Umbilical cord (tissue), 2 donors: ENCODE measurements around the gene TTC39C. TPM values are rescaled to one million over a fixed set of nuclear protein-coding genes. Genes with fewer than 3 reads are reported as not detected.
"Not testable (repeated sequence)": the region's sequence is repeated elsewhere in the genome, so short reads cannot be mapped to it uniquely, and the experiment has no call there.

Experiments used
- DNase-seq: peaks from one replicate; pipeline ENCODE4 v3.0.0-alpha.2; 2015; ENCODE audit warnings: low spot score
- total RNA-seq: library from RNA; depleted of rRNA; stranded (reverse); fragments of >200 nt; gene quantifications from one replicate; pipeline ENCODE4 v1.2.3, GENCODE V29; 2014; ENCODE audit warnings: low replicate concordance; ENCODE audit not compliant: insufficient read depth

The TTC39C gene
- total RNA-seq, 1 donor from 2014 or later = 25.5 TPM

DNA sequence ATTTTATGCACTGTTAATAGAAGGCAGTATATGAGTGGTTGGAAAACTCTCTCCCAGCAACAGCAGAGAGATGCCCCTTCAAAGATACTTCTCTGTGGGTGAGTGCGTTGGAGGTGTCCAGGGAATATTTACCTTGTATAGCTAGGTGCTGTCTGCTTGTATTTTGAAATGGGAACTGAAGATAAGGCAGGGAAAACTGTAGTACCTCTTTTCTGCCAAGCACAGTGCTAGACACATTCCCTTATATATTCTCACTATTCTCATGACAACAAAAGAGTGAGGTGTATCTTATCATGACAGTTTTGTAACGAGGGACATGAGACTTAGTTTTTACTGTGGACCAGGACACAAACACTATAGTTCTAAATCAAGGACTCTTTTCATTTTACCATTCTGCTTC lies 2.1 kb downstream of the TTC39C start:
- no peak for DNase-seq

DNA sequence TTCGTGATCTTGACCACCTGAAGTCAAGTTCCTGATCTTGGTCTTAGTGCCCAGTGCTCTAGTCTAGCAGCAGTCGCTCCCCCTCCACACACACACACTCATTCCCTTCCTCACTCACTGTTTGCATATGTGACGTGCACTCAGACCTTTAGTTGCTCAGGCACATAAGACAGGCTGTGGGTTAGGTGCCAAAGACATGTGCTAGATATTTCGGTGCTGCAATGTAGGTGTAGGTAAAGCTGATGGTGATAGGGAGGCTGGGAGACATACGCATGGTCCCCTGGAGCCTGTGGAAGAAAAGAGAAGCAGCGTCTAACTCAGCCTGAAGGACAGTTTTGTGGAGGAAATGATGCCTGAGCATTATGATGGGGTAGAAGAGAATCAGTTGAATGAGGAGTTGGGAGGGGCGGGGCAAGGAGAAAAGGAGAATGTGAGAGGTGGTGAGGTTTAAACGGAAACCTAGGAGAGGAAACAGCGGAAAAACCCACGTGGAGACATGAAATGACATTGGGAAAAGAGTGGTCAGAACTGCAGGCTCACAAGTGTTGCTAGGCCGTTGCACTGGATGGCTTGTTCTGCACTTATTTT lies 3.8 kb downstream of the TTC39C start:
- no peak for DNase-seq

DNA sequence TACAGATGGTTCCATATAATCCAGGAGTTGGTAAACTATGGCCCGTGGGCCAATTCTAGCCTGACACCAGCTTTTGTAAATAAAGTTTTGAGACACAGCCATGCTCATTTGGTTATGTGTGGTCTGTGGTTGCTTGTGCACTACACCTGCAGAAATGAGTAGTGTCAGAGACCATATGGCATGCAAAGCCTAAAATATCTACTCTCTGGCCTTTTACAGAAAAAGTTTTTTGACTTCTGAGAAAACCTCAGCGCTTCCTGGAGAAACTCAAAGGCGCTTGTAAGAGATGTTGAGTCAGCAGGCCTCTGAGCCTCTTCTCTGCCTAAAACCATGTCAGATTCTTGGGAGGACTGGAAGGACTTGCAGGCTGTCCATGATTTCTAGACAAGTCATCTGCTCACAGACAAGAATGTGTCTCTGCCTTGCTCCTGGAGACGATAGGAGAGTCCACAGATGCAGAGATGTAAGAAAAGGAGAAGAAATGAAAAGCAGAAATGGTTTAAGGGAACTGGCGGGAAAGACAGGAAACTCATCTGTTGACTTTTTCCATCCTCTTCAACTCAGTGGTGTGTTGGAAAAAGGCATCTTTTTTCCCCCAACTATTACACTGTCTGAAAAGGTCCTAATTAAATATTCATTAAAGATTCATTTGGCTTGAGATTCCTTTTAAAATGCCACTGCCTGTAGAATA lies 5.2 kb downstream of the TTC39C start:
- peak; percentile 68 for DNase-seq

DNA sequence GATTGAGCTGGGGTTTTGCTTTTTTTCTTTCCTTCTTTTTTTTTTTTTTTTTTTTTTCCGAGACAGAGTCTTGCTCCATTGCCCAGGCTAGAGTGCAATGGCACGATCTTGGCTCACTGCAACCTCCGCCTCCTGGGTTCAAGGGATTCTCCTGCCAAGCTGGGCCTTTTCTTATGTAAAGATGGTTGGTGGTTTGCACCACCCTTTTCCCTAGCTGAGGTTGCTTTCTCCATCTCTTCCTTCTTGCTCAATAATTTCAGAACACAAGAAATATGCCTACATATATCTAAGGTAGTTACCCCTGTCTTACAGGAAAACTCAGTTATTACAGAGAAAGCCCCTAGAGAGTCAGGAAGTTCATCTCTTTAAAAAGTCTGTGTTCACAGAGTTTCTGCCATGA lies 7.0 kb downstream of the TTC39C start:
- no peak for DNase-seq

DNA sequence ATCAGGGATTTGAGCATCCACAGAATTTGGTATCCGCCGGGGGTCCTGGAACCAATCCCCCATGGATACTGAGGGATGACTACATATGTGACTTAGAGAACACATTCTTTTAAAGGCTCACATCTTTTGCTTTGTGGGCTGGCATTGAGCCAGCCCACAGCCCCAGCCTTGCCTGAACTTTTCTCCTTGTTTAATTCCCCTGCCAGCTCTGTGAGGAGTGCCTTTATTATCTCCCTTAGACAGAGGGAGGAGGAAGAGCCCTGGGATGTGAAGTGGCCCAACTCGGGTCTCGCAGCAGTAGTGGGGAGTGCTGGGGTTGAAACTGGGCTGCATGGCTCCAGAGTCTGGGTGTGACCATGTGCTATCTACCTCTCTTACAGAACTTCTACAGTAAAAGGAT lies 7.6 kb downstream of the TTC39C start:
- DNase-seq = peak; percentile 39

DNA sequence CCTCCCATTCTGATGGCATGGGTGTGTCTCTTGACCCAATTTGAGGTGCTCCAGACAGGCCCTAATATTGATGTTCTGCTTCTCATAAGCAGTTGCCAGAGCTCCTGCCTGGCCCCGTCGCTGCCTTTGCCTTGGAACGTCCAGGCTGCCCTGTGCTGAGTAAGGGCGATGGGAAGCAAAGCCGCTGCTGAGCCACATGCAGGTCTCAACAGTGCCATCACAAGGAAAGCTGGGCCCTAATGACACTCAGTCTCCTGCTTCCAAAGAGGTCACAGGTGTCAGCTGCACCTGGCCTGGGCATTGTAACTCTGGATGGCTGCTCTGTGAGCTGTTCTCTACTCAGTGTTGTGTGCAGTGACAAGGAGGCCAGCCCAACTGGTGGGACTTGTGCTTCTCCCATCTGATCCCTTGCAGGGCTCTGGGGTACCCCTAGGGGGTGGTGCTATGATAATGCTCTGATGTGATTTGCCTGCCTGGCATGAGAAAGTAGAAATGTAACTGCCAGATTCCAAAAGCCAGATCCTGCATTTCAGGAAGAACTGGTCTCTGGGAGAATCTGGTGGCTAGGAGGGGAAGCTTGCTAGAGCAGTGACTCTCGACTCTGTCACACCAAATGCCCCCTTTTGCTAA lies 8.7 kb downstream of the TTC39C start:
- DNase-seq = peak; percentile 27

DNA sequence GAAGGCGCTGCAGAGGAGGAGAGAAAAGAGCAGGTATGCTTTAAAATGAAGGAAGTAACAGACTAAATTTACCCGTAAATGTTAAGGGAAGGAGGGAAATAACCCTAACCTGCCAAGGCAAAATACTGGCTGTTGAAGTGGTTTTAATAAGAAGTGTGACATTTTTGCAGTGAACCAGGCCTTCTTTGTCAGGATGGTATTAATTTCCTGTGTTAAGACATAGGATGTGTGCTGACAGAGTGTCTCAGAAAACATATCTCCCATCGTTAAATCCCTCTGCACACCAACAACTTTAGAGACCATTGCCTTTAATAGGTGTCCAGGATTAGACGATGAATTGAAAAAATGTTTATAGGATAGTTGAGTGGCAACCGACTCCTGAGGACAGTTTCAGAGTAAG lies 9.9 kb downstream of the TTC39C start:
- no peak for DNase-seq

DNA sequence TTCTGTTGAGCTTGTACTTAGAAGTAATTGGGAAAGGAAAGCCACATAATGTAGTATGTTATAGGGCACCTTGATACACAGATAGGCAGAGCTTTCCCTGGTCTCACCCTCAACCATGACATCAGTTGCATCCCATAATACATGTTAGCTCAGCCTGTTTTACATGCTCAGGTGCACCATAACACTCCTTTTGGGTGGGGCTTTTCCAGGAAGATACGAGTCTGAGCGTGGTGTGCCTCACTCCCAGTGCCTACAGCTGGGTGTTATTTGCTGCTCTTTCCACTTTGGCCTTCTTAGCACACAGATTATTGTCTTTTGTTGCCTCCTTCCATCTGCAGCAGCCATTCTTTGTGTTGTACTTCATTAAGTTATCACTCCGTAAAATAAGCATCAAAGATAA lies 11.9 kb downstream of the TTC39C start:
- DNase-seq = no peak

DNA sequence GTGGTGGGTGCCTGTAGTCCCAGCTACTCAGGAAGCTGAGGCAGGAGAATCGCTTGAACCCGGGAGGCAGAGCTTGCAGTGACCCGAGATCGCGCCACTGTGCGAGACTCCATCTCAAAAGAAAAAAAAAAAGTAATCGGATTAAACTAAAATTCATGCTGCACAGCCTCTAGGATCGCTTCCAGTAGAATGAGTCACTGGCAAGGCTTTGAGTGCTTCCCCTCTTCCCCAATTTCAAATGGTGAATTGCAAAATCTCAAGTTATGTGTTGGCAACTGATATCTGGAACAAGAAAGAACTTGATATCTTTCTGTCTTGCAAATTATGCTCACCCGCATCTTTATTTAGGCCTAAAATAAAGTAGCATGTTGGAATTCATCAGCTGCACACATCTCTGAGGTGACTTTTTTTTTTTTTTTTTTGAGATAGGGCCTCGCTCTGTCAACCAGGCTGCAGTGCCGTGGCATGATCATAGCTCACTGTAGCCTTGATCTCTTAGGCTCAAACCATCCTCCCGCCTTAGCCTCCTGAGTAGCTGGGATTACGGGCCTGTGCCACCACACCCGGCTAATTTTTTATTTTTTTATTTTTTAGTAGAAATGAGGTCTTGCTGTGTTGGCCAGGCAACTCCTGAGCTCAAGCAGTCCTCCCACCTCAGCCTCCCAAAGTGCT lies 12.7 kb downstream of the TTC39C start:
- peak; percentile 89 for DNase-seq

DNA sequence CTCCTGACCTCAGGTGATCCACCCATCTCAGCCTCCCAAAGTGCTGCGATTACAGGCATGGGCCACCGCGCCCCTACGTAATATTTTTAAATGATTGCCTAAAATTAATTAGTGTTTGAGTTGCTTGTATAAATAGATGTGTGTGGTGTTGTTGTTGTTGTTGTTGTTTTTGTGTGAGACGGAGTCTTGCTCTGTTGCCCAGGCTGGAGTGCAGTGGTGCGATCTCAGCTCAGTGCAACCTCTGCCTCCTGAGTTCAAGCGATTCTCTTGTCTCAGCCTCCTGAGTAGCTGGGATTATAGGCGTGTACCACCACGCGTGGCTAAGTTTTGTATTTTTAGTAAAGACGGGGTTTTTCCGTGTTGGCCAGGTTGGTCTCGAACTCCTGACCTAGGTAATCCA lies 14.4 kb downstream of the TTC39C start:
- DNase-seq = not testable (repeated sequence)

DNA sequence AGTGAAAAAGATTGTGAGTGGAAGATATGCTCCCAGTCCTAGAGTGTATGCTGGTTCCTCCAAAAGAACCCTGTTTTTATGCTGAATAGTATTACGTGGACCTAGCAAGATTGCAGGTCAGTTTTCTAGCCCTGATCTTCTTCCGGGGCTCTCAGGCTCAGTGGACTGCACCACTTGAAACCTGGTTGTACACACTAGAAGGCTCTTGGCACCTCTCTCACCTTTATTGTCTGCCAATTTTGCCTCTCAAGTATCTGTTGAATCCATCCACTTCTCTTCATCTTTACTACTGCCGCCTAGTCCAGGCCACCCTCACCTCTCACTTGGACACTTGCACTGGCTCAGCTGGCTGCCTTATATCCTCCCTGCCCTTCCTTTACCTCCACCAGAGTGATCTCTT lies 16.8 kb downstream of the TTC39C start:
- DNase-seq = no peak

DNA sequence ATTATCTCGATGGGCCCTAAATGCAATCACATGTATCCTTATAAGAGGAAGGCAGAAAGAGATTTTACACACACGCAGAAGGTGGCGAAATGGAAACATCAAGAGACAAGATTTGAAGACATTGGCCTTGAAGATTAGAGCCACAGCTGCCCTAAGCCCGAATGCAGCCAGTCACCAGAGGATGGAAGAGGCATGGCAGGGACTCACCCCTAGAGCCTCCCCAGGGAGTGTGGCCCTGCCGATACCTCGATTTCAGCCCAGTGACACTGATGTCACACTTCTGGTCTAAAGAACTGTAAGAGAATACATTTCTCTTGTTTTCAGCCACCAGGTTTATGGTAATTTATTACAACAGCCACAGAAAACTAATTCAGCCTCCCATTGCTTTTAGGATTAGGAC lies 17.4 kb downstream of the TTC39C start:
- DNase-seq = no peak

DNA sequence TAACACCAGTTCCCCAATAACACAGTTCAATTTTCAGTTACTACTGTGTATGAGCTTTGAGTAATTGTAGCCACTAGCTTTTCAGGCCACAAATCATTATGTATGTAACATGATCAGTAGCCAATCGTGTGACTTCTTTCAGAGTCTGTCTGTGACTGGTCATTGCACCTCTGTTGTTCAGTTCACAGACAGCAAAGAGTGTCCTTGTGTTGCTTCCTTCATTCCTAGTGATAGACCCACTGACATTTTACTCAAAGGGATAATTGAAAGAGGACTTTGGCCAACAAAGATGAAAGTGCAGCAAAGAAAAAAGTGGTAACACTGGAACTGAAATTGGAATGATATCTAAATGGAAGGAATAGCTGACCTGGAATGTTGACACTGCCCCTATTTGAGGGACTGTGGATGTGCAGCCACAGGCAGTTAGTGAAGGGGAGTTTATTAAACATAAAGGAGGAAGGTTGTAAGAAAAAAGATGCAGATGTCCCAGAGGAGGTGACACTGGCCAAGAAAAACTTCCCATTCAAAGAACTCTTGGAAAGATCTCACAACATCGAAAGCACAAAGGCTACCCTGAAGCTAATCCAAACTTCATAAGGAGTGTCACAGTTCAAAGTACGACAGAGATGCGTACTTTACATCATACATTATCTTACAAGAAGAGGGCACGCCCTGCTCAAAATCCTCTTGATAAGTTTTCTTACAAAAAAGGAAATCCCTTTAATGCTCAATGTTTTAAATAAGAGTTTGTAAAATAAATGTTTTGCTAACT lies 19.3 kb downstream of the TTC39C start:
- DNase-seq = no peak

DNA sequence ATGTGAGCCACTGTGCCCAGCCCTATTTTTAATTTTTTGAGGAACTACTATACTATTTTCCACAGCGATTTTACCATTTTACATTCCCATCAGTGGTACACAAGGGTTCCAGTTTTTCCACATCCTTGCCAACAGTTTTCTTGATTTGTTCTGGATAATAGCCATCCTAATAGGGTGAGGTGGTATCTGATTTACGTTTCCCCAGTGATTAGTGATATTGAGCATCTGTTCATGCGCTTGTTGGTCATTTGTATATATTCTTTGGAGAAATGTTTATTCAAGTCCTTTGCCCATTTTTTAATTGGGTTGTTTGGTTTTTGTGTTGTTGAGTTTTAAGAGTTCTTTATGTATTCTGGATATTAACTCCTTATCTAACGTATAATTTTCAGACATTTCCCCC lies 20.8 kb downstream of the TTC39C start:
- no peak for DNase-seq

DNA sequence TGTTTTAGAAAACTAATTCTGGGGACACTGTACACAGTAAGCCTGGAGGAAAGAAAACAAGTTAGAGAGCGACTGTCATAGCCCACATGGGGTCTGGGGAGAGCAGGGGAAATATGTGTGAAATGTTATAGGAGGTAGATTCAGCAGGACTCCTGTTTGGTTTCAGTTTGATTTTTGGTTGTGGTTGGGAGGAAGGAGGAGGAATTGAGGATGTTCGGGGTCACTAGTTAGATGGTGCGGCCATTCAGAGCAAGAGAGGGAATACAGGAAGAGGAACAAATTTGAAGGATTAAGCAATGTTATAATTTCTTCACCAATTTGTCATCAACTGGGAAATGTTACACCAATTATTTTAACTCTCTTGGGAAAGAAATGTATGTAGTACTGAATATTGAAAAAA lies 25.1 kb downstream of the TTC39C start:
- DNase-seq = no peak

DNA sequence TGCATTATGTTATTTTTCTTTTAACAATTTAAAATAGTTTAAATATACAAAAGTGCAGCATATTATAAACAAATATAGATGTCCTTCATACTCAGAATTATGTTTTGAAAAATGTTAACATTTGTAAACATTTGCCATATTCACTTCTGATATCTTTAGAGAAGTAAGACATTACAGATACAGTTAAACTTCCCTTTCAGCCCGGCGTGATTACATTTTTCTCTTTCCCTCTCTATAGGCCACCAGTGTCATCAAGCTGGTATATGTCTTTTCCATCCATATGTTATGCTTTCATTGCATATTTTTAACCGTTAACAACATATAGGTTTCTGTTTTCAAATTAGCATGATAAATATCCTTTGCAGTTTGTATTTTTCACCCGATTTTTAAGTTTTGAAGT lies 27.1 kb downstream of the TTC39C start:
- DNase-seq = no peak

DNA sequence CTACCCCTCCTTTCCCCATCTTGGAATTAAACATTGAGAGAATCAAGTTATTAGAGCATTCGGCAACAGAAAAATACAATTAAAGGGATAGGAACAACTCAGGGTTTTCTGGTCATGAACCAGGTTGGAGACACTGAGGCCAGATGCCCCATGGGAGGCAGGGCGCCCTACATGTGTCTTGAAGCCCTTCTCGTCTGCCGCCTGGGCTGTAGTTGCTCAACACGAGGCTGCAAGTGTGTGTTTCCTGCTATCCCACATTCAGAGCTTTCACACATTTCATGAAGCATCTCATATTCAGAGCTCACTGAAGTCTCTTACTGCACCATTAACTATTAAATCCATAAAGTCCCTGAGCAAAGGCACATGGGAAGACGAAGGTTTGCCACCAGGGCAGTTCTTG lies 28.8 kb downstream of the TTC39C start:
- no peak for DNase-seq

DNA sequence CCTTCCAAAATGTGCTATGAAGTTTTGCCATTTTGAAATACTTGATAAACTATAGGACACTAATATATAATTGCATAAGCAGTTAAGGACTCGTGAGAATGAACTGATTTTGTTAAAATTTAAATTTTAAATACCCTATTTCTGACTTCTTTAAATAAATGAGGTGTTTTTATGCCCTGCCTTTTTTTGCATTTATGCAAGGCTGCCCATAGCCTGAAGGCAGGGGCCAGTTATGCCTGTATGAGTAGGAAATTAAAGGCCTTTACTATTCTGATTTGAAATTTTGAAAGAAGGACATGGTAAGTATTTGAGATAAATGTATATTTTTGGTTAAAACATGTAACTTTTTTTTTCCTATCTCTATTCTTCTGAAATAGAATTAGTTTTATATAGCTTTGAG lies 33.7 kb downstream of the TTC39C start:
- DNase-seq = no peak

DNA sequence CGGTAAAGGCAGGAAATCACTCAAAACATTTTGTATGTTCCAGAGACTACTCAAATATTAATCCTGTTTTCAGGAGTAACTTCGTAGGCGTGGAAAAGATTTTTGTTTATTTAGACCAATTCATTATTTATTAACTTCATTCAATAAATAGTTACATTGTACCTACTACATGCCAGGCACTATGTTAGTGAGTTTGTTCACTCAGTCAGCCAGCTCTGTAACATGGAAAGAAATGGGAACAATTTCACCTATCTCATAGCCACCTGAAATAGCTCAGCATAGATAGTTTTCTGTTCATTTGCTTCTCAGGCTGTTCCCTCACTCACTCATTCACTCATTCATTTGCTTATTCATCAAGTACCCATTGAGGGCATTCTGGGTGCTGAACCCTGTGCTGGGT lies 34.6 kb downstream of the TTC39C start:
- DNase-seq = no peak

DNA sequence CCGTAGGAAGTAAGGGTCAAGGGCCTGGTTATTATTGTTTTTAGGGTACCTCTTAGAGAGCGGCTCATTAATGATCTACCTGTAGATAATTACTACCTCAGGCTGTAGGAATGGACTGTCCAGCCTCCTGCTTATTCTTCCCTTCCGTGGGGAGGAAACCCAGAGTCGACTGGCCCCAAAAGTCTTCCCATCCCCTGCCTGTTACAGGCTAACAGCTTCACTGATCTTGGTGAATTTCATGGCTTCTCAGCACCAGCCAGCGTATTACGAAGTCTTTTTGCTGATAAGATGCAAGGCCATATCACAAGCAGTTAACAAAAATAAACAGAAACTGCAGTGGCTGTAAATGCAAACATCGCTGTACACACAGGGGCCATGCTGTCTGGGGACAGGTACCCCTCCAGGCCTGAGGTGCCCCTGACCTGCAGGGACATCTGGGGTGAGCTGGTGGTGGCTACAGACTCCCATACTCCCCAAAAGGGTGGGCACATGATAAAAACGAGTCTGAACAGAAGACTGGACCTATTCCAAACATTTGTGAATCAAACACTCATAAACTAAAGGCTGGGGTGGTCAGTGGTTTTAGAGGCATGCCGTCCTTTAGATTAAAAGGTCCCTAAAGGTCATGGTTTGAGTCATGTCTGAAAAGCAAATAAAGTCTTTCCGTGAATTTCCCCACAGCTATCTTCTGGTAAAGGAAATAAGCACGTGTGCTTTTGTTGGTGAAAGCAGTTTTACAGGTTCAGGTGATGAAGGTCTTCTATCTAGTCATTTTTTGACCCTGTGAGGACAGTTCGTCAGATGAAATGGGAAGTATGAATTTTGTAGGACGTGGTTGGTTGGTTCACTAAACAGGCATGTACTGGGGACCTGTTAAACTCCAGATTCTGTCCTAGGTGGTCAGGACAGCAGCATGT lies 36.7 kb downstream of the TTC39C start:
- peak; percentile 20 for DNase-seq

DNA sequence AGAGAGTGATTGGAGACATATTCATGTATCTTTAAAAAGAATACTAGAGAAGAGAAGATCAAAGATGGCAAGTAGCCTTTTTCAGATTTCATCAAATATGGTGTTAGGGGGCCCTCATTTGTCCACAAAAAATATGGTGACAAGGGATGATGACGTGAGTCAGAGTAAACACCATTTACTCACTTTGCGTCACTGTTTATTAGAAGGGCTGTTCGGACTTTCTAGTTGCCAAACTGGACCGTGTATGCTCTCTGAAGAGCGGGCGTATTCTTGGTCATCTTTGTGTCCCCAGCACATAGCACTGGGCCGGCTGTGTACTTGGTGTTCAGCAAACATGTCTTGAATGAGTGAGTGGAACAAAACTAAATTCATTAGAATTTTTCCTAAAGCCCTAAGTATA lies 37.5 kb downstream of the TTC39C start:
- DNase-seq = no peak
